Testis (tissue), 3 donors: ENCODE results near the gene LMLN. TPM values are rescaled to one million over a fixed set of nuclear protein-coding genes. Genes with fewer than 3 reads are reported as not detected.

Experiments
- DNase-seq: peaks from one replicate; pipeline ENCODE4 v3.0.0-alpha.2; 2019
- H3K27ac ChIP-seq, 2 donors: fragments of 200-600 bp; sonication (generic); one replicate each; pipeline ENCODE4 v1.5.1; 2019
- H3K27me3 ChIP-seq: fragments of 200-600 bp; sonication (generic); one replicate; pipeline ENCODE4 v1.5.1; 2019
- H3K36me3 ChIP-seq: fragments of 200-600 bp; sonication (generic); one replicate; pipeline ENCODE4 v1.5.1; 2017; ENCODE audit warnings: low read depth; ENCODE audit errors: missing control alignments
- H3K4me1 ChIP-seq: fragments of 200-600 bp; sonication (generic); one replicate; pipeline ENCODE4 v1.5.1; 2019
- H3K4me3 ChIP-seq, 2 donors: fragments of 200-600 bp; sonication (generic); one replicate each; pipeline ENCODE4 v1.5.1; 2017 to 2019
- H3K9me3 ChIP-seq: fragments of 200-600 bp; sonication (generic); one replicate; pipeline ENCODE4 v1.5.1; 2017
- POLR2A ChIP-seq: fragments of 450-650 bp; IDR thresholded peaks from one replicate; pipeline ENCODE4 v1.6.1; 2017; ENCODE audit warnings: antibody characterized with exemption, mild to moderate bottlenecking, moderate library complexity
- WGBS, 2 donors: methylation state at CpG; one replicate each; pipeline ENCODE4 v1.1.5; 2018; 5-methylcytosine and 5-hydroxymethylcytosine counted together
- intact Hi-C: fragments of 100-400 bp; cut with DNase I; formaldehyde crosslinking; loops from one replicate; pipeline ENCODE4 v1.15.1; 2023; ENCODE audit warnings: low total_unique reads
- polyA plus RNA-seq: library from polyadenylated mRNA; stranded (reverse); fragments of 350-450 nt; fragmentation: Illumina TruSeq; extraction: RNeasy Lipid Tissue Mini Kit (QIAGEN cat#74804); gene quantifications from one replicate; pipeline ENCODE4 v1.2.3, GENCODE V29; 2014; ENCODE audit warnings: low read depth, low replicate concordance; ENCODE audit not compliant: insufficient read depth
- total RNA-seq, 2 donors: library from RNA; depleted of rRNA; stranded (reverse); fragments of >200 nt; gene quantifications; one replicate each; pipeline ENCODE4 v1.2.3, GENCODE V29; 2016
- TF ChIP-seq, protein P1 (sequence below), 3 experiments: fragments of 450-650 bp in 2 of 3; fragments of 200-600 bp in 1 of 3; sonication (generic) in 1 of 3; IDR thresholded peaks; one replicate each; pipeline ENCODE4 v1.5.1; 2016 to 2019; ENCODE audit warnings: antibody characterized with exemption in 3 of 3, mild to moderate bottlenecking in 2 of 3, moderate library complexity in 1 of 3

Gene LMLN
- total and polyA plus RNA-seq, 3 donors from 2014 or later: 23.0 to 49.8 (median 24.1) TPM

DNA sequence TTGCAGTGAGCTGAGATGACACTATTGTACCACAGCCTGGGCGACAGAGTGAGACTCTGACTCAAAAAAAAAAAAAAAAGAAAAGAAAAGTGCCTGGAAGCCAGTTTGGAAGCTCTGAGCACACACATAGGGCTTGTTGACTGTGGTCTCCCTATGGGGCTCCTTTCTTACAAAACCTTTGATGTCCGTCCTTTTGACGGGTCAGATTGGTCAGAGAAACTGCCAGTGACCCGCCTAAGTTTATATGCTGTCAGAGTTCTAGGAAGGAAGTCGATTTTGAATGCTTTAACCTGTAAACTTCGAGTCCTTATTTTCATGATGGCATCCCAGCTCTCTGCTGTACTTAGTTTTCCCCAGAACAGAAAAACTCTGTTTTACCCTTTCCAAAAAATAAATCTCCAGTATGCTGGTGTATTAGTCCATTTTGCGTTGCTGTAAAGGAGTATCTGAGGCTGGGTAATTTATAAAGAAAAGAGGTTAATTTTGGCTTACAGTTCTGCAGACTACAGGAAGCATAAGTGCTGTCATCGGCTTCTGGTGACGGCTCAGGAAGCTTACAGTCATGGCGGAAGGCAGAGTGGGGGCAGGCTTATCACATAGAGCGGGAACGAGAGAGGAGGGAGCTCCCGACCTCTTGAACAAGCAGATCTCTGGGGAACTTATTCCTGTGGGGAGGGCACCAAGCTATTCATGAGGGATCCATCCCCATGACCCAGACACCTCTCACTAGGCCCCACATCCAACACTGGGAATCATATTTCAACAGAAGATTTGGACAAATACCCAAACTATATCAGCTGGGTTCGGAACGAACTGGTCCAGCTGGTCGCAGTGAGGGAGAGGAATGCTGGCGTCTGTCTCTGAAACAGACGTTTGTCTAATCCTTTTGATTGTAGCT is 72.3 kb downstream of the LMLN start:
- TF ChIP-seq, protein P1, sequence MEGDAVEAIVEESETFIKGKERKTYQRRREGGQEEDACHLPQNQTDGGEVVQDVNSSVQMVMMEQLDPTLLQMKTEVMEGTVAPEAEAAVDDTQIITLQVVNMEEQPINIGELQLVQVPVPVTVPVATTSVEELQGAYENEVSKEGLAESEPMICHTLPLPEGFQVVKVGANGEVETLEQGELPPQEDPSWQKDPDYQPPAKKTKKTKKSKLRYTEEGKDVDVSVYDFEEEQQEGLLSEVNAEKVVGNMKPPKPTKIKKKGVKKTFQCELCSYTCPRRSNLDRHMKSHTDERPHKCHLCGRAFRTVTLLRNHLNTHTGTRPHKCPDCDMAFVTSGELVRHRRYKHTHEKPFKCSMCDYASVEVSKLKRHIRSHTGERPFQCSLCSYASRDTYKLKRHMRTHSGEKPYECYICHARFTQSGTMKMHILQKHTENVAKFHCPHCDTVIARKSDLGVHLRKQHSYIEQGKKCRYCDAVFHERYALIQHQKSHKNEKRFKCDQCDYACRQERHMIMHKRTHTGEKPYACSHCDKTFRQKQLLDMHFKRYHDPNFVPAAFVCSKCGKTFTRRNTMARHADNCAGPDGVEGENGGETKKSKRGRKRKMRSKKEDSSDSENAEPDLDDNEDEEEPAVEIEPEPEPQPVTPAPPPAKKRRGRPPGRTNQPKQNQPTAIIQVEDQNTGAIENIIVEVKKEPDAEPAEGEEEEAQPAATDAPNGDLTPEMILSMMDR (IDR thresholded peaks at IDR 0.05): no peak
- TF ChIP-seq POLR2A: no peak
- intact Hi-C loops: no loop called here
- H3K4me3 ChIP-seq: no peak overlapping the region
- no peaks in the 10 kb centered on the region for H3K4me1 ChIP-seq
- H3K9me3 ChIP-seq: no peaks in the 10 kb centered on the region
- H3K27me3 ChIP-seq: no peaks in the 10 kb centered on the region
- H3K27ac ChIP-seq: no peak overlapping the region
- no peaks in the 10 kb centered on the region for H3K36me3 ChIP-seq
- no peak for DNase-seq
- WGBS, 2 donors: 74 to 75% methylated on average over 18 of the region's 18 CpGs

DNA sequence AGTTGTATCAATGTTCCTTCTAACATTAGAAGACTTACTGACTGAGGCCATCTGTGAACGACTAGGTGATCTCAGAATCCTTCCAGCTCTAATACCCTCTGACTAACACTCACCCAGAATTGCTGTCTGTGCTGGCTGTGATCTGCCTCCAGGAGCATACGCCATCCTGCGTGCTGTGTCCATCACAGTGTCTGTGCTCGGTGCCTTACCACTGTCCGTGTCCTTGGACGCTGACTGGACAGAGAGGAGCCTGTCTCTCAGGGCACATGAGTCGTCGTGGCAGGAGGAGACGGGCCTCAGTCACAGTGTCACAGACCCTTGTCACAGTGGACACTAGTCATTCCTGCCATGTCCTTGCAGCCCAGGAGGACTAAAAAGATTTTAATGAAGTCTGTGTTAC is 83.1 kb downstream of the LMLN start:
- intact Hi-C loops: no loop called here
- DNase-seq: no peak
- H3K4me1 ChIP-seq: no peaks in the 10 kb centered on the region
- no peak overlapping the region for H3K27ac ChIP-seq
- TF ChIP-seq, protein P1 (IDR thresholded peaks at IDR 0.05): no peak
- H3K36me3 ChIP-seq: no peaks in the 10 kb centered on the region
- no peaks in the 10 kb centered on the region for H3K9me3 ChIP-seq
- H3K27me3 ChIP-seq: no peaks in the 10 kb centered on the region
- 89 to 90% methylated on average over 8 to 9 of the region's 9 CpGs for WGBS, 2 donors
- no peak overlapping the region for H3K4me3 ChIP-seq

DNA sequence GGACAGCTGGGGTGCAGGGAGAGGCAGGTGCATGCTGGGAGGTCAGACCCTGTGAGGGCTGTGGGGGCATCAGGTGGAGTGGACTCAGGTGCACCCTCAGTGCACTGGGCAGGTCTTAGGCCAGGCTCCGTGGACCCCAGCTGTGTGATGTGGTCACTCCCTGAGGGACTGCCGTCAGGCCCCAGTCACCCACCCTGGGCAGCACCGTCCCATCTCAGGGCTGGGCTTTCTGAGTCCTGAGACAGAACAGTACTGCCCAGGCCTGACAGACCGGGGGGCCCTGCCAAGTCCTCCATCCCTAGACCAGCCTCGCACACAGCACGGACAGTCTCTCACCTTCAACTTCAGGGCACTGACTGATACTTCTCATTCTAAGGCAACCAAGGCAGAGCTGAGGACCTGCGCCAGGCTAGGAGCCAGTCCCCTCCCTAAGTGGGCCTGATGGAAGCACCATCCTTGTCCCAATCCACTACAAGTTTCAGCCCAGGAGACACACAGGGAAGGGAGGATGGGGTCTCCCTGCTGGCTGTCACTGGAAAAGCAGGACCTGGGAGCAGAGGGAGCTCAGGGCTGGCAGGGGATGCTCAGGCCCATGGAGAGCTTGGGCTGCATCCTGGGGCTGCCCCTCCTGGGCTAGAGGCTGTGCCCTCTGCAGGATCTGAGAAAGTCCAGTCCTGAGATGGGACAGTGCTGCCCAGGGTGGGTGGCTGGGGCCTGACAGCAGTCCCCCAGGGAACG is 86.3 kb downstream of the LMLN start:
- intact Hi-C loops: no loop called here
- no peaks in the 10 kb centered on the region for H3K27me3 ChIP-seq
- no peaks in the 10 kb centered on the region for H3K36me3 ChIP-seq
- 89 to 95% methylated on average over 4 to 8 of the region's 8 CpGs for WGBS, 2 donors
- H3K9me3 ChIP-seq: no peaks in the 10 kb centered on the region
- no peaks in the 10 kb centered on the region for H3K4me1 ChIP-seq
- no peak overlapping the region for H3K27ac ChIP-seq
- H3K4me3 ChIP-seq: no peak overlapping the region
- DNase-seq: no peak
- TF ChIP-seq, protein P1 (IDR thresholded peaks at IDR 0.05): no peak
- TF ChIP-seq POLR2A: no peak

DNA sequence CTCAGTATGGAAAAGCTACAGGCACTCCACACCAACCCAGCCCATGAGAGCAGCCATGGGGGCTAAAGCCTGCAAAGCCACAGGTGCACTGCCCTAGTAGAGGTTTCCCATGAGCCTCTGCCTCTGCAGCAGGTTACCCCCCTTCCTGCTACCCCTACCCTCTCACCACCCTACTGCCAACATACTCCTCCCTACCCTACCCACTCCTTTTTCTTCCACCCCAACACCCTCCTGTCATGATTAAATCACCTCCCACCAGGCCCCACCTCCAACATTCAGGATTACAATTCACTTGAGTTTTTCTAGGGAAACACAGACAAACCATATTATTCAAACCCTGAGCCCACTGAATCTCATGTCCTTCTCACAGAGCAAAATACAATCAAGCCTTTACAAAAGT is 88.4 kb downstream of the LMLN start:
- intact Hi-C loops: no loop called here
- Histone ChIP-seq H3K27ac (no peak overlapping the region), H3K36me3 (no peaks in the 10 kb centered on the region), H3K4me3 (no peak overlapping the region), H3K4me1 (no peaks in the 10 kb centered on the region), H3K9me3 (no peaks in the 10 kb centered on the region), H3K27me3 (no peaks in the 10 kb centered on the region)
- no peak for DNase-seq
- TF ChIP-seq POLR2A: no peak
- TF ChIP-seq, protein P1 (IDR thresholded peaks at IDR 0.05): no peak
